Measurements from ENCODE around the gene LAT. TPM values are rescaled to one million over a fixed set of nuclear protein-coding genes. Genes with fewer than 3 reads are reported as not detected.

Gene LAT
- total RNA-seq, 1 experiment from 2014 or later: 3.7 TPM

GRCh38 chr16:28974437-28975157, 10.3 kb upstream of the LAT start, which contains the start of gene SPNS1:
TSS of gene SPNS1 (plus strand) at chr16:28974778. CDS start at chr16:28975152, 374 bp downstream.
- in situ Hi-C loops (cut with HindIII; ENCODE audit: low pct_unique_long_range_greater_than_20kb, low sequenced_read_pairs): no loop called here
- DNase-seq (ENCODE audit: low read depth, low spot score): peak; percentile 92
- H3K9me3 ChIP-seq (ENCODE audit: control insufficient read depth, insufficient read depth, low read depth, low read length): no peaks in the 10 kb centered on the region
- no peaks in the 10 kb centered on the region; the same call in 1 of the 2 replicates for H3K36me3 ChIP-seq (ENCODE audit: control insufficient read depth, insufficient read depth, low read length)
- peak within 1 kb of the TSS; percentile 95 to 96 for H3K4me3 ChIP-seq (ENCODE audit: low read depth in 2 of 2, low read length in 2 of 2)
- TF ChIP-seq TCF7L2 (IDR thresholded peaks at IDR 0.05; ENCODE audit: low read depth, low read length): peak; percentile 34; the same call in 1 of the 2 replicates
- TF ChIP-seq, protein P1, sequence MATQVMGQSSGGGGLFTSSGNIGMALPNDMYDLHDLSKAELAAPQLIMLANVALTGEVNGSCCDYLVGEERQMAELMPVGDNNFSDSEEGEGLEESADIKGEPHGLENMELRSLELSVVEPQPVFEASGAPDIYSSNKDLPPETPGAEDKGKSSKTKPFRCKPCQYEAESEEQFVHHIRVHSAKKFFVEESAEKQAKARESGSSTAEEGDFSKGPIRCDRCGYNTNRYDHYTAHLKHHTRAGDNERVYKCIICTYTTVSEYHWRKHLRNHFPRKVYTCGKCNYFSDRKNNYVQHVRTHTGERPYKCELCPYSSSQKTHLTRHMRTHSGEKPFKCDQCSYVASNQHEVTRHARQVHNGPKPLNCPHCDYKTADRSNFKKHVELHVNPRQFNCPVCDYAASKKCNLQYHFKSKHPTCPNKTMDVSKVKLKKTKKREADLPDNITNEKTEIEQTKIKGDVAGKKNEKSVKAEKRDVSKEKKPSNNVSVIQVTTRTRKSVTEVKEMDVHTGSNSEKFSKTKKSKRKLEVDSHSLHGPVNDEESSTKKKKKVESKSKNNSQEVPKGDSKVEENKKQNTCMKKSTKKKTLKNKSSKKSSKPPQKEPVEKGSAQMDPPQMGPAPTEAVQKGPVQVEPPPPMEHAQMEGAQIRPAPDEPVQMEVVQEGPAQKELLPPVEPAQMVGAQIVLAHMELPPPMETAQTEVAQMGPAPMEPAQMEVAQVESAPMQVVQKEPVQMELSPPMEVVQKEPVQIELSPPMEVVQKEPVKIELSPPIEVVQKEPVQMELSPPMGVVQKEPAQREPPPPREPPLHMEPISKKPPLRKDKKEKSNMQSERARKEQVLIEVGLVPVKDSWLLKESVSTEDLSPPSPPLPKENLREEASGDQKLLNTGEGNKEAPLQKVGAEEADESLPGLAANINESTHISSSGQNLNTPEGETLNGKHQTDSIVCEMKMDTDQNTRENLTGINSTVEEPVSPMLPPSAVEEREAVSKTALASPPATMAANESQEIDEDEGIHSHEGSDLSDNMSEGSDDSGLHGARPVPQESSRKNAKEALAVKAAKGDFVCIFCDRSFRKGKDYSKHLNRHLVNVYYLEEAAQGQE (IDR thresholded peaks at IDR 0.05; ENCODE audit: insufficient read depth in 1 of 2, low read depth in 2 of 2, low read length in 1 of 2): no peak; a peak in 1 of 4 replicates
- TF ChIP-seq, protein P2, sequence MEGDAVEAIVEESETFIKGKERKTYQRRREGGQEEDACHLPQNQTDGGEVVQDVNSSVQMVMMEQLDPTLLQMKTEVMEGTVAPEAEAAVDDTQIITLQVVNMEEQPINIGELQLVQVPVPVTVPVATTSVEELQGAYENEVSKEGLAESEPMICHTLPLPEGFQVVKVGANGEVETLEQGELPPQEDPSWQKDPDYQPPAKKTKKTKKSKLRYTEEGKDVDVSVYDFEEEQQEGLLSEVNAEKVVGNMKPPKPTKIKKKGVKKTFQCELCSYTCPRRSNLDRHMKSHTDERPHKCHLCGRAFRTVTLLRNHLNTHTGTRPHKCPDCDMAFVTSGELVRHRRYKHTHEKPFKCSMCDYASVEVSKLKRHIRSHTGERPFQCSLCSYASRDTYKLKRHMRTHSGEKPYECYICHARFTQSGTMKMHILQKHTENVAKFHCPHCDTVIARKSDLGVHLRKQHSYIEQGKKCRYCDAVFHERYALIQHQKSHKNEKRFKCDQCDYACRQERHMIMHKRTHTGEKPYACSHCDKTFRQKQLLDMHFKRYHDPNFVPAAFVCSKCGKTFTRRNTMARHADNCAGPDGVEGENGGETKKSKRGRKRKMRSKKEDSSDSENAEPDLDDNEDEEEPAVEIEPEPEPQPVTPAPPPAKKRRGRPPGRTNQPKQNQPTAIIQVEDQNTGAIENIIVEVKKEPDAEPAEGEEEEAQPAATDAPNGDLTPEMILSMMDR (IDR thresholded peaks at IDR 0.05): no peak
- peak; percentile 98; the same call in 1 of the 2 replicates for TF ChIP-seq SIN3A (IDR thresholded peaks at IDR 0.05; ENCODE audit: borderline replicate concordance, insufficient read depth, low read depth, low read length)
- peak; percentile 91 for TF ChIP-seq POLR2AphosphoS5 (IDR thresholded peaks at IDR 0.05; ENCODE audit: low read depth, low read length)
- peaks cover 7% of the 10 kb centered on the region for H3K4me1 ChIP-seq (ENCODE audit: control insufficient read depth, insufficient read depth, low read length)
- ATAC-seq: peak; percentile 94
- peak within 1 kb of the TSS; percentile 97 for H3K27ac ChIP-seq (ENCODE audit: low read length)
- ChIA-PET CTCF (no interaction called here), POLR2A (no interaction called here)
- no TSS peak for BruUV-seq (replicated peaks)
- intact Hi-C loops (cut with micrococcal nuclease; ENCODE audit: unreplicated experiment): no loop called here
- no peaks in the 10 kb centered on the region for H3K27me3 ChIP-seq (ENCODE audit: control insufficient read depth, insufficient read depth, low read length)

DNA sequence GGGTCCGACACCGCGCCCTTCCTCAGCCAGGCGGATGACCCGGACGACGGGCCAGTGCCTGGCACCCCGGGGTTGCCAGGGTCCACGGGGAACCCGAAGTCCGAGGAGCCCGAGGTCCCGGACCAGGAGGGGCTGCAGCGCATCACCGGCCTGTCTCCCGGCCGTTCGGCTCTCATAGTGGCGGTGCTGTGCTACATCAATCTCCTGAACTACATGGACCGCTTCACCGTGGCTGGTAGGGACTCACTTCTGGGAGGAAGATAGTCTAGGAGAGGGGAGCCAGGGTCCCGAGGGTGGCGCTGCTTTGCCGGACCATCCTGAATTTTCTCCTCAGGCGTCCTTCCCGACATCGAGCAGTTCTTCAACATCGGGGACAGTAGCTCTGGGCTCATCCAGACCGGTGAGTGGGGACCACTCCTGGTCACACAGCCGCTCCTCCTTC, 9.7 kb upstream of the LAT start:
- Histone ChIP-seq H3K27me3 (ENCODE audit: control insufficient read depth, insufficient read depth, low read length) (no peaks in the 10 kb centered on the region), H3K4me3 (ENCODE audit: low read depth in 2 of 2, low read length in 2 of 2) (peak overlapping the region; percentile 95 to 96), H3K9me3 (ENCODE audit: control insufficient read depth, insufficient read depth, low read depth, low read length) (no peaks in the 10 kb centered on the region), H3K36me3 (ENCODE audit: control insufficient read depth, insufficient read depth, low read length) (no peaks in the 10 kb centered on the region; the same call in 1 of the 2 replicates), H3K27ac (ENCODE audit: low read length) (peak overlapping the region; percentile 97), H3K4me1 (ENCODE audit: control insufficient read depth, insufficient read depth, low read length) (peaks cover 7% of the 10 kb centered on the region)
- ATAC-seq (peak; percentile 37), DNase-seq (ENCODE audit: low read depth, low spot score) (no peak)
- POLR2A ChIA-PET: no interaction called here
- CTCF ChIA-PET: no interaction called here
- BruUV-seq (replicated peaks): no TSS peak
- in situ Hi-C loops (cut with HindIII; ENCODE audit: low pct_unique_long_range_greater_than_20kb, low sequenced_read_pairs) (no loop called here), intact Hi-C loops (cut with micrococcal nuclease; ENCODE audit: unreplicated experiment) (no loop called here)
- no peak for TF ChIP-seq TCF7L2 (IDR thresholded peaks at IDR 0.05; ENCODE audit: low read depth, low read length)
- no peak for TF ChIP-seq POLR2AphosphoS5 (IDR thresholded peaks at IDR 0.05; ENCODE audit: low read depth, low read length)
- TF ChIP-seq, protein P2 (IDR thresholded peaks at IDR 0.05): no peak
- no peak for TF ChIP-seq SIN3A (IDR thresholded peaks at IDR 0.05; ENCODE audit: borderline replicate concordance, insufficient read depth, low read depth, low read length)
- TF ChIP-seq, protein P1 (IDR thresholded peaks at IDR 0.05; ENCODE audit: insufficient read depth in 1 of 2, low read depth in 2 of 2, low read length in 1 of 2): no peak
